B cell (primary cell): ENCODE results near the gene TRAPPC11. TPM values are rescaled to one million over a fixed set of nuclear protein-coding genes. Genes with fewer than 3 reads are reported as not detected.

Source experiments
- ATAC-seq: fragments of 200-7000 bp; cut with Tn5 transposase; one replicate; pipeline ENCODE4 v1.10.0; 2021; ENCODE audit warnings: low read depth, mild to moderate bottlenecking, moderate number of reproducible peaks, moderate library complexity
- CTCF ChIA-PET: fragments of 350-600 bp; sonication (Branson Sonifier 250); formaldehyde crosslinking; loops from one replicate; lab custom pipeline; 2021; ENCODE audit warnings: antibody characterized with exemption, inconsistent platforms; lab: Charles Lee
- POLR2A ChIA-PET: fragments of 350-600 bp; sonication (Branson Sonifier 250); formaldehyde crosslinking; loops from one replicate; lab custom pipeline; 2021; ENCODE audit warnings: antibody characterized with exemption; lab: Charles Lee
- DNase-seq: peaks from one replicate; pipeline ENCODE4 v3.0.0; 2013
- H2AFZ ChIP-seq: 2 replicates; pipeline ENCODE4 v1.6.1; 2012; ENCODE audit warnings: mild to moderate bottlenecking, low read depth, low read length; ENCODE audit not compliant: insufficient read depth, poor library complexity, severe bottlenecking
- H3K27ac ChIP-seq, 2 donors: 1 replicate in 1 of 2; 2 replicates in 1 of 2; pipeline ENCODE4 v1.5.1; 2012 to 2013; ENCODE audit warnings: low read length in 2 of 2, mild to moderate bottlenecking in 2 of 2, moderate library complexity in 1 of 2
- H3K27me3 ChIP-seq, 4 experiments: fragments of 200-600 bp in 1 of 4; sonication (generic) in 1 of 4; replicated peaks in 1 of 4; 1 replicate in 2 of 4; 2 replicates in 2 of 4; pipeline versions ENCODE4 v1.6.1 to v1.7.0; 2013 to 2016; ENCODE audit warnings: low read length in 3 of 4, mild to moderate bottlenecking in 2 of 4, mixed read lengths in 1 of 4, moderate library complexity in 1 of 4; ENCODE audit not compliant: insufficient read depth in 4 of 4, control insufficient read depth in 3 of 4; ENCODE audit errors: control extremely low read depth in 1 of 4
- H3K36me3 ChIP-seq, 2 experiments: replicated peaks in 1 of 2; 1 replicate in 1 of 2; 2 replicates in 1 of 2; pipeline versions ENCODE4 v1.6.1 to v1.7.1; 2013; ENCODE audit warnings: low read length in 1 of 2; ENCODE audit not compliant: insufficient read depth in 2 of 2, control insufficient read depth in 1 of 2; ENCODE audit errors: control extremely low read depth in 1 of 2, extremely low read depth in 1 of 2
- H3K4me1 ChIP-seq, 2 donors: fragments of 200-600 bp in 1 of 2; sonication (generic) in 1 of 2; 1 replicate in 1 of 2; 2 replicates in 1 of 2; pipeline versions ENCODE4 v1.5.1 to v1.6.1; 2013 to 2017; ENCODE audit warnings: low read length in 2 of 2; ENCODE audit not compliant: control insufficient read depth in 2 of 2, insufficient read depth in 2 of 2
- H3K4me2 ChIP-seq: replicated peaks from 2 replicates; pipeline ENCODE3; 2012; ENCODE audit warnings: mild to moderate bottlenecking, low read depth, low read length; ENCODE audit not compliant: poor library complexity, severe bottlenecking
- H3K4me3 ChIP-seq, 5 experiments: fragments of 200-600 bp in 1 of 5; sonication (generic) in 1 of 5; 1 replicate in 3 of 5; 2 replicates in 2 of 5; pipeline versions ENCODE4 v1.5.1 to v1.7.0; 2011 to 2016; ENCODE audit warnings: low read length in 4 of 5, mild to moderate bottlenecking in 4 of 5, low read depth in 2 of 5, control low read depth in 1 of 5, moderate library complexity in 1 of 5; ENCODE audit not compliant: insufficient read depth in 1 of 5; ENCODE audit errors: control extremely low read depth in 1 of 5, extremely low read depth in 1 of 5
- H3K79me2 ChIP-seq: fragments of 200-600 bp; sonication (generic); one replicate; pipeline ENCODE4 v1.6.0; 2016; ENCODE audit warnings: low read length; ENCODE audit not compliant: control insufficient read depth, insufficient read depth
- H3K9ac ChIP-seq: fragments of 200-600 bp; sonication (generic); 2 replicates; pipeline ENCODE4 v1.6.1; 2017; ENCODE audit warnings: mild to moderate bottlenecking, low read length, moderate library complexity
- H3K9me3 ChIP-seq, 3 donors: one replicate each; pipeline versions ENCODE4 v1.6.1 to v1.7.1; 2013; ENCODE audit warnings: low read length in 2 of 3; ENCODE audit not compliant: control insufficient read depth in 2 of 3, insufficient read depth in 1 of 3; ENCODE audit errors: control extremely low read depth in 1 of 3
- H4K20me1 ChIP-seq: 2 replicates; pipeline ENCODE4 v1.6.0; 2012; ENCODE audit warnings: mild to moderate bottlenecking, low read length; ENCODE audit not compliant: insufficient read depth, control insufficient read depth, poor library complexity, severe bottlenecking
- H3K27ac Mint-ChIP-seq: one replicate; pipeline ENCODE4 v1.8.0; 2021; ENCODE audit warnings: mixed read lengths
- H3K27me3 Mint-ChIP-seq: one replicate; pipeline ENCODE4 v1.8.0; 2021; ENCODE audit warnings: mixed read lengths
- H3K4me1 Mint-ChIP-seq: one replicate; pipeline ENCODE4 v1.8.0; 2021; ENCODE audit warnings: mixed read lengths
- H3K4me3 Mint-ChIP-seq: one replicate; pipeline ENCODE4 v1.8.0; 2021; ENCODE audit warnings: mixed read lengths
- H3K9me3 Mint-ChIP-seq: one replicate; pipeline ENCODE4 v1.8.0; 2022; ENCODE audit warnings: mixed read lengths; ENCODE audit not compliant: insufficient read depth
- CTCF ChIP-seq: fragments of 200-600 bp; IDR thresholded peaks from one replicate; pipeline ENCODE4 v1.8.0; 2022; ENCODE audit warnings: antibody characterized with exemption, mild to moderate bottlenecking
- EZH2 ChIP-seq: IDR thresholded peaks from 2 replicates; pipeline ENCODE4 v1.6.1; 2012; ENCODE audit warnings: borderline replicate concordance, low read depth, mild to moderate bottlenecking, moderate library complexity, low read length; ENCODE audit not compliant: insufficient read depth, poor library complexity, severe bottlenecking
- WGBS: methylation state at CpG from one replicate; pipeline ENCODE4 v1.1.5; 2013; ENCODE audit warnings: missing lambda C conversion rate; ENCODE audit not compliant: insufficient coverage; 5-methylcytosine and 5-hydroxymethylcytosine counted together
- intact Hi-C: fragments of 100-400 bp; cut with micrococcal nuclease; formaldehyde crosslinking; loops from one replicate; pipeline ENCODE4 v1.10.0; 2022
- polyA plus RNA-seq: library from polyadenylated mRNA; depleted of rRNA; stranded (reverse); fragments of >200 nt; gene quantifications from 2 replicates; pipeline ENCODE4 v1.2.3, GENCODE V29; 2012
- total RNA-seq, 2 donors: library from RNA; stranded (reverse); fragments of 120-200 nt in 1 of 2; gene quantifications; 1 replicate in 1 of 2; 2 replicates in 1 of 2; pipeline versions ENCODE4 v1.2.3 to v1.2.4, GENCODE V29; 2013 to 2022

TRAPPC11 gene
- total and polyA plus RNA-seq, 2 donors (not counting 1 experiment from before 2014, with no cell fraction given), result 23.5 to 53.8 TPM

DNA sequence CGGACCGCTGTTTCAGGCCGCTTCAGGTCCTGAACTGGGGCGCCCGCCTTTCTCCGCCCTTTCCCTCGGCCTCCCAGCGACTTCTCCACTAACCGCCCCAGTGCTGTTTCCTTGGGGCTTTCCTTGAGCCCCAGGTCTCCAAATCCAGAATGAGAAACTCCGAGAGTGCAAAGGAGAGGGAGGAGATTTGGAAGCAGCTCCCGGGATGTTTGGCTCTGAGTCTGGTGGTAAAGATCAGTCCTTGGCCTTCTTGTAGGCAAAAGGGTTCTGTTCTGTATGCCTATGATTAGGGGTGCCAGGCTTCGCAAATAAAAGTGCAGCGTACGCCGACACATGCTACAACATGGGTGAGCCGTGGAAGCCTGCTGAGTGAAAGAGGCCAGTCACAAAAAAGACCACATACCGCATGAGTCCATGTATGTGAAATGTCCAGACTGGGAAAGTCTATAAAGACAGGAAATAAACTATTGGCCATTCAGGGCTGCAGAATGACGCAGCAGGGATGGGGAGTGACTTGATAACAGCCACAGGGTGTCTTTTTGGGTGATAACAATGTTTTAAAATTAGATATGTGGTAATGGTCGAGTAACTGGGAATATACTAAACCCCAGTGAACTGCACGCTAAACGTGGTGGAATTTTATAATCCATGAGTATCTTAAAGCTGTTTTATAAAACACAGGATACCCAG is 99.8 kb downstream of the TRAPPC11 start:
- no peak overlapping the region for H3K27ac ChIP-seq
- peaks cover 0 to 3% (median 0%) of the 10 kb centered on the region in 3 donors for H3K9me3 ChIP-seq
- H3K36me3 ChIP-seq, result no peaks in the 10 kb centered on the region
- H3K9ac ChIP-seq, result no peak overlapping the region
- Mint-ChIP-seq H3K27me3 (peaks cover 7% of the 10 kb centered on the region), H3K4me3 (no peak overlapping the region), H3K4me1 (no peaks in the 10 kb centered on the region), H3K27ac (no peak overlapping the region), H3K9me3 (no peaks in the 10 kb centered on the region)
- no peak overlapping the region for H3K4me3 ChIP-seq
- intact Hi-C loops, result no loop called here
- DNase-seq (no peak), ATAC-seq (no peak)
- 98% methylated on average over 18 of the region's 21 CpGs for WGBS
- CTCF ChIA-PET, result no interaction called here
- H4K20me1 ChIP-seq, result no peaks in the 10 kb centered on the region
- no peak for TF ChIP-seq CTCF
- TF ChIP-seq EZH2, result no peak
- POLR2A ChIA-PET, result no interaction called here
- H3K4me2 ChIP-seq, result no peak overlapping the region
- H2AFZ ChIP-seq, result no peak overlapping the region
- H3K4me1 ChIP-seq, result no peaks in the 10 kb centered on the region
- H3K79me2 ChIP-seq, result no peaks in the 10 kb centered on the region
- H3K27me3 ChIP-seq, result no peaks in the 10 kb centered on the region

DNA sequence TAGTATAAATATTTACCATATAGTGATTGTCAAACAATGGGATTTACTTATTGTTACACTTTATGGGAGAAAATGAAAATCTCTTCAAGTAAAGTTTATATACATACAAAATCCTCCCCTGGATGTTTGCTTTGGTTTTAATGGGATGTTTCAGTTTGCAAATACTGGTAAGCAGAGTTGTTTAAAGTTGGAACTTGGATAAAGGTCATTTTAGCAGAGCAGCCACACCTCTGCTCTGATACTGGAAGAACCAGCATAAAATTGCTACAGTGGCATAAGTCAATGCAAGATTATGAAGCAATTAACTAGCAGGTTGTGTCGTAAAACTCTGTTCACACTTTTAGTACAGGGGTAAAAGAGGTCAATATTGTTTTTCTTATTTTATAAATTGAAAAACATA is 101.2 kb downstream of the TRAPPC11 start:
- WGBS, result no CpG with 5 or more reads among the region's 1 CpG
- peaks cover 0 to 4% (median 0%) of the 10 kb centered on the region in 4 experiments for H3K27me3 ChIP-seq
- H3K27ac ChIP-seq, result no peak overlapping the region
- H3K36me3 ChIP-seq, result no peaks in the 10 kb centered on the region
- intact Hi-C loops, result no loop called here
- no peak overlapping the region for H2AFZ ChIP-seq
- no peak overlapping the region for H3K4me2 ChIP-seq
- Mint-ChIP-seq H3K27ac (no peak overlapping the region), H3K4me1 (no peaks in the 10 kb centered on the region), H3K9me3 (no peaks in the 10 kb centered on the region), H3K4me3 (no peak overlapping the region), H3K27me3 (peaks cover 7% of the 10 kb centered on the region)
- TF ChIP-seq CTCF (no peak), EZH2 (no peak)
- no peak overlapping the region for H3K4me3 ChIP-seq
- H3K9ac ChIP-seq, result no peak overlapping the region
- ChIA-PET CTCF (no interaction called here), POLR2A (no interaction called here)
- DNase-seq, result no peak
- no peaks in the 10 kb centered on the region for H4K20me1 ChIP-seq
- no peaks in the 10 kb centered on the region for H3K4me1 ChIP-seq
- H3K79me2 ChIP-seq, result no peaks in the 10 kb centered on the region
- ATAC-seq, result no peak
- H3K9me3 ChIP-seq, result no peaks in the 10 kb centered on the region
